ENCODE measurements around the gene PIP5K1C. TPM values are rescaled to one million over a fixed set of nuclear protein-coding genes. Genes with fewer than 3 reads are reported as not detected.

PIP5K1C gene
- total and polyA plus RNA-seq, 7 donors: 8.7 to 22.4 (median 16.3) TPM

DNA sequence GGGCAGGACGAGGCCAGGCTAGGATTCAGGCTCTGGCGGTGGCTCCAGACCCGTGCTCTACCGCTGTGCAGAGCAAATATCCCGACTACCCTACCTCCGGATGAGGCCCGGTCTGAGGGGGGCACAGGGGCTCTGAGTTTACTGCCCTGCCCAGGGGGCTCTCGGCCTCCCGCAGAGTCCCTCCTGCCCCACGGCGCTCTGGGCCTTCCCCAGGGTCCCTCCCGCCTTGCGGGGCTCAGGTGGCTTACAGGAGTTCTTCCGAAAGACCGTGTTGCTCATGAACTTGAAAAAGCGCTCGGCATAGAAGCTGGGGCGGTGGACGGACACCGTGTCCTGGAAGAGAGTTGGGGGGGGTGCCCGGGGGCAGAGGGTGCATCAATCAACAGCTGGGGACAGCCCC, 54.5 kb downstream of the PIP5K1C start:
- DNase-seq: no peak
- Histone ChIP-seq H3K36me3 (ENCODE audit: insufficient read depth in 1 of 2, low read depth in 1 of 2) (peaks cover 0 to 25% of the 10 kb centered on the region in 2 donors), H3K27me3 (ENCODE audit: insufficient read depth in 3 of 3, low read length in 2 of 3) (no peaks in the 10 kb centered on the region), H3K9me3 (no peaks in the 10 kb centered on the region), H3K4me1 (peaks cover 6% of the 10 kb centered on the region), H3K27ac (no peak overlapping the region), H3K4me3 (no peak overlapping the region)
- intact Hi-C loops (cut with DNase I): no loop called here
- no peak for ATAC-seq
- 87 to 93% (median 91%) methylated on average over 21 of the region's 21 CpGs for WGBS, 3 donors
- TF ChIP-seq, protein P1, sequence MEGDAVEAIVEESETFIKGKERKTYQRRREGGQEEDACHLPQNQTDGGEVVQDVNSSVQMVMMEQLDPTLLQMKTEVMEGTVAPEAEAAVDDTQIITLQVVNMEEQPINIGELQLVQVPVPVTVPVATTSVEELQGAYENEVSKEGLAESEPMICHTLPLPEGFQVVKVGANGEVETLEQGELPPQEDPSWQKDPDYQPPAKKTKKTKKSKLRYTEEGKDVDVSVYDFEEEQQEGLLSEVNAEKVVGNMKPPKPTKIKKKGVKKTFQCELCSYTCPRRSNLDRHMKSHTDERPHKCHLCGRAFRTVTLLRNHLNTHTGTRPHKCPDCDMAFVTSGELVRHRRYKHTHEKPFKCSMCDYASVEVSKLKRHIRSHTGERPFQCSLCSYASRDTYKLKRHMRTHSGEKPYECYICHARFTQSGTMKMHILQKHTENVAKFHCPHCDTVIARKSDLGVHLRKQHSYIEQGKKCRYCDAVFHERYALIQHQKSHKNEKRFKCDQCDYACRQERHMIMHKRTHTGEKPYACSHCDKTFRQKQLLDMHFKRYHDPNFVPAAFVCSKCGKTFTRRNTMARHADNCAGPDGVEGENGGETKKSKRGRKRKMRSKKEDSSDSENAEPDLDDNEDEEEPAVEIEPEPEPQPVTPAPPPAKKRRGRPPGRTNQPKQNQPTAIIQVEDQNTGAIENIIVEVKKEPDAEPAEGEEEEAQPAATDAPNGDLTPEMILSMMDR (IDR thresholded peaks at IDR 0.05): no peak

DNA sequence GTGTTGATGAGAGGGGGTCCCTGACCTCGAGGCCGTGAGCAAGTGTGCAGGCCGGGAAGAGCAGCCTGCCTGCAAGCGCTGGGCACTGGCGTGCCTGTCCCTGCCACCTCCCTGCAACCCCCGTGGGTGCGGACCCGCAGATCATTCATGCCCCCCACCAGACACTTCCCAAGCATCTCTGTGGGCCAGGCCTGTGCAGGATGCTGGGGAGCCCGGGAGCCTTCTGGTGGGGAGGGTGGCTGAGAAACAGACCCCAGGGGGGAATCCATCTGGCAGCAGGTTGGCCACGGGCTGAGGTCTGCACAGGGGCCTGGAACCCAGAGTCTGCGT, 55.2 kb downstream of the PIP5K1C start:
- 59 to 77% (median 71%) methylated on average over 10 to 11 of the region's 11 CpGs for WGBS, 3 donors
- Histone ChIP-seq H3K9me3 (no peaks in the 10 kb centered on the region), H3K27me3 (ENCODE audit: insufficient read depth in 3 of 3, low read length in 2 of 3) (no peaks in the 10 kb centered on the region), H3K36me3 (ENCODE audit: insufficient read depth in 1 of 2, low read depth in 1 of 2) (peaks cover 0 to 30% of the 10 kb centered on the region in 2 donors), H3K4me1 (no peaks in the 10 kb centered on the region), H3K27ac (no peak overlapping the region), H3K4me3 (no peak overlapping the region)
- TF ChIP-seq, protein P1 (IDR thresholded peaks at IDR 0.05): no peak
- DNase-seq: no peak
- no peak for ATAC-seq
- intact Hi-C loops (cut with DNase I): no loop called here

DNA sequence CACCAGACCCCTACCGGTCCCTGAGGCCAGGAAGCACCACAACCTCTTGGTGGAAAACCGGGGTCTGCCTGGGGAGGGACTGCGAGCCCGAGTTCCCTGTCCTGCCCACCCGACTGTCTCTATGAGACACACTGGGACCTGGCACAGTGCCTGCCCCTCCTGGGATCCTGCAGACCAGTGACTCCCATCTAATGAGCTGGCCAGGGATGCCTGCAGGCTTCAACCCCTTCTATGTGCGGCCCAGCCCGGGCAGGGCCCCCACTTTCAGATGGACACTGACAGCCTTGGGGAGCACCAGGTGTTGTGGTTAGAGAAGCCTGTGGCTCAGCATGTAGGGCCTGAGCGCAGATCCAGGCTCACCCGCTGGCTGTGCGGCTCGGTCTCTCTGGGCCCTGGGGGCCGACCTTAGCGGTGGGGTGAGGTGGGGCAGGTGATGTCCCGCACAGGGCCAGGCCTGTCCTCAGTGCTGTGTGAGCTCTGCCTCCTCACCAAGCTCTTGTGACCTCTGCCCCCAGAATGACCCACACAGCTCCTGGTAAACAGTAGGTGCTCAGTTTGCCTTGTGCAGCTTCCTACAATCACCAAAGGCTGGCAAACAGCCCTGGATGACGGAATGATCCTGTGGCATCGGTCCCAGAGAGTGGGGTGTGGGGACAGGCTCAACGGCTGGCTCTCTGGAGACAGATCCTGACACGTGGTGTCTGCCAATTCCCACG, 55.8 kb downstream of the PIP5K1C start:
- Histone ChIP-seq H3K4me1 (no peaks in the 10 kb centered on the region), H3K27ac (no peak overlapping the region), H3K4me3 (no peak overlapping the region), H3K9me3 (no peaks in the 10 kb centered on the region), H3K36me3 (ENCODE audit: insufficient read depth in 1 of 2, low read depth in 1 of 2) (peaks cover 0 to 35% of the 10 kb centered on the region in 2 donors), H3K27me3 (ENCODE audit: insufficient read depth in 3 of 3, low read length in 2 of 3) (no peaks in the 10 kb centered on the region)
- intact Hi-C loops (cut with DNase I): no loop called here
- peak in 1 of 4 donors; percentile 35 for ATAC-seq
- TF ChIP-seq, protein P1 (IDR thresholded peaks at IDR 0.05): no peak
- 69 to 74% (median 71%) methylated on average over 18 to 19 of the region's 19 CpGs for WGBS, 3 donors
- DNase-seq: no peak

DNA sequence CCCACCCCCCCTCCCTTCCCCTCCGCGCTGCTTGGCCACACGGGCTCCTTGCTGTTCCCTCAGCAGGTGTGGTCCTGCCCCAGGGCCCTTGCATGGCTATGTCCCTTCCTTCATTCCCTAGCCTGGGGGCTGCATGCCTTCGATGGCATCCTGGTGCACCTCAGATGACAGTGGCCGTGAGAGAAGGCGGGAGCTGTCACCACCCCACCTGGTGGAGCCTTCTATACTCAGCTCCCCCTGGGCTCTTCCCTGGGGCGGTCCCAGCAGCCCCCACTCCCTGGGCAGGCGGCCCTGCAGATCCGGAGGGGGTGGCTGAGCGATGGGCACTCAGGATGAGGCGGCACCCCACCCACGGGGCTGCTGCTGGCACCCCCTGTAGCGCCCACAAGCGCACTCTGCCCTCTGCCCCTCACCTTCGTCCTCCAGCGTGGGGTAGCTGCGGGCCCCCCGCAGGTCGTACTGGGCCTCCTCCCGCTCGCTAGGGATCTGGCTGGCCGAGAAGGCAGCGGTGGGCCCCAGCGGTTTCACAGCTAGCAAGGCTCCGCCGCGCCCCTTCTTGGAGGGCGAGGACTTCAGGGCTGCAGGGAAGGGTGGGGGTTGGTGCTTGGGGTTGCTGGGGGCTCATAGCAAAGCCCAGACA, 56.5 kb downstream of the PIP5K1C start:
- intact Hi-C loops (cut with DNase I): no loop called here
- no peak for DNase-seq
- WGBS, 3 donors: 93% methylated on average over 22 to 28 of the region's 28 CpGs
- TF ChIP-seq, protein P1 (IDR thresholded peaks at IDR 0.05): no peak
- Histone ChIP-seq H3K27ac (no peak overlapping the region), H3K36me3 (ENCODE audit: insufficient read depth in 1 of 2, low read depth in 1 of 2) (peaks cover 0 to 42% of the 10 kb centered on the region in 2 donors), H3K9me3 (no peaks in the 10 kb centered on the region), H3K27me3 (ENCODE audit: insufficient read depth in 3 of 3, low read length in 2 of 3) (no peaks in the 10 kb centered on the region), H3K4me3 (no peak overlapping the region), H3K4me1 (no peaks in the 10 kb centered on the region)
- no peak for ATAC-seq
